K562 (cell line): ENCODE measurements around the gene CACNA2D3. TPM values are rescaled to one million over a fixed set of nuclear protein-coding genes. Genes with fewer than 3 reads are reported as not detected.

Experiments
- ATAC-seq: fragments of 200-7000 bp; cut with Tn5 transposase; 3 replicates; pipeline ENCODE4 v1.9.1; 2020; ENCODE audit warnings: moderate library complexity
- BruUV-seq: library from RNA; stranded (reverse); fragments of 400-500 nt; replicated peaks from 2 replicates; lab custom pipeline; 2021; lab: Mats Ljungman, UMichigan
- CTCF ChIA-PET: fragments of 300-600 bp; formaldehyde crosslinking; extraction: SDS; loops from one replicate; lab custom pipeline; 2021; ENCODE audit warnings: low intra/inter-chr PET ratio; lab: Yijun Ruan, JAX
- POLR2A ChIA-PET: fragments of 300-600, 350-650 bp; sonication (Branson Sonifier 250); formaldehyde crosslinking; extraction: SDS; loops from one replicate; lab custom pipeline; 2021; ENCODE audit warnings: antibody characterized with exemption, inconsistent platforms; lab: Yijun Ruan, JAX
- DNase-seq, 4 experiments: peaks; one replicate each; pipeline versions ENCODE4 v3.0.0 to v3.0.0-alpha.2; 2011 to 2018; ENCODE audit warnings: low spot score in 3 of 4, mixed read lengths in 3 of 4; ENCODE audit errors: extremely low read depth in 1 of 4
- FAIRE-seq: peaks from 2 replicates; lab custom pipeline; 2011; peaks lifted over from hg19 to GRCh38; lab: Jason Lieb, UNC
- H2AFZ ChIP-seq: 2 replicates; pipeline ENCODE4 v1.6.0; 2011; ENCODE audit warnings: low read depth, low read length, control low read depth, inconsistent platforms
- H3K27ac ChIP-seq: fragments of 200-600 bp; 3 replicates; pipeline ENCODE4 v1.8.0; 2011; ENCODE audit warnings: low read depth, mild to moderate bottlenecking, control low read depth, inconsistent platforms, low read length, moderate library complexity, mixed read lengths; ENCODE audit errors: extremely low read depth
- H3K27me3 ChIP-seq, 2 experiments: fragments of 300-600 bp in 1 of 2; 2 replicates in 1 of 2; 3 replicates in 1 of 2; pipeline versions ENCODE4 v1.6.0 to v1.8.0; 2011; ENCODE audit warnings: inconsistent platforms in 2 of 2, low read length in 2 of 2, mild to moderate bottlenecking in 1 of 2, mixed read lengths in 1 of 2, moderate library complexity in 1 of 2; ENCODE audit not compliant: control insufficient read depth in 2 of 2, insufficient read depth in 2 of 2
- H3K36me3 ChIP-seq: fragments of 300-600 bp; 3 replicates; pipeline ENCODE4 v1.8.0; 2011; ENCODE audit warnings: mild to moderate bottlenecking, low read length, inconsistent platforms; ENCODE audit not compliant: control insufficient read depth, insufficient read depth
- H3K4me1 ChIP-seq, 2 experiments: fragments of 200-600 bp in 1 of 2; replicated peaks in 1 of 2; 2 replicates in 1 of 2; 3 replicates in 1 of 2; pipeline versions ENCODE4 v1.5.1 to v1.8.0; 2011; ENCODE audit warnings: inconsistent platforms in 2 of 2, low read length in 2 of 2, mild to moderate bottlenecking in 1 of 2, mixed read lengths in 1 of 2, moderate library complexity in 1 of 2; ENCODE audit not compliant: control insufficient read depth in 2 of 2, insufficient read depth in 2 of 2
- H3K4me2 ChIP-seq: 2 replicates; pipeline ENCODE4 v1.6.1; 2011; ENCODE audit warnings: low read length, control low read depth, inconsistent platforms, mixed read lengths; ENCODE audit not compliant: insufficient read depth
- H3K4me3 ChIP-seq: fragments of 200-600 bp; sonication (generic), shearing (Covaris generic); 2 replicates; pipeline ENCODE4 v1.5.1; 2016; ENCODE audit warnings: control low read depth, inconsistent platforms
- H3K79me2 ChIP-seq: fragments of 200-600 bp; 3 replicates; pipeline ENCODE4 v1.8.0; 2011; ENCODE audit warnings: low read length, inconsistent platforms; ENCODE audit not compliant: control insufficient read depth, insufficient read depth
- H3K9ac ChIP-seq, 2 experiments: 2 replicates each; pipeline versions ENCODE4 v1.6.0 to v1.6.1; 2011; ENCODE audit warnings: low read depth in 2 of 2, low read length in 2 of 2, control low read depth in 1 of 2, inconsistent platforms in 1 of 2, mild to moderate bottlenecking in 1 of 2, mixed read lengths in 1 of 2; ENCODE audit not compliant: insufficient read depth in 1 of 2
- H3K9me1 ChIP-seq: one replicate; pipeline ENCODE4 v1.6.0; 2011; ENCODE audit warnings: inconsistent platforms, mild to moderate bottlenecking, low read length, moderate library complexity; ENCODE audit not compliant: control insufficient read depth, insufficient read depth
- H3K9me3 ChIP-seq: replicated peaks from 2 replicates; pipeline ENCODE4 v1.5.1; 2011; ENCODE audit warnings: low read depth, low read length, inconsistent platforms; ENCODE audit not compliant: control insufficient read depth, insufficient read depth
- H4K20me1 ChIP-seq: replicated peaks from 2 replicates; pipeline ENCODE4 v1.6.1; 2011; ENCODE audit warnings: low read length, inconsistent platforms, mixed read lengths; ENCODE audit not compliant: control insufficient read depth, insufficient read depth
- CHD2 ChIP-seq: IDR thresholded peaks from 2 replicates; pipeline ENCODE4 v1.6.1; 2011; ENCODE audit warnings: low read depth, low read length
- ETS2 ChIP-seq: IDR thresholded peaks from 2 replicates; pipeline ENCODE4 v1.6.1; 2016; ENCODE audit warnings: borderline replicate concordance, missing genetic modification characterization, mild to moderate bottlenecking, moderate library complexity, missing compliant biosample characterization; ENCODE audit not compliant: poor library complexity, severe bottlenecking
- MYNN ChIP-seq, 2 experiments: sonication (generic); formaldehyde crosslinking in 1 of 2; IDR thresholded peaks; 2 replicates each; pipeline versions ENCODE4 v1.5.0 to v1.6.1; 2016 to 2020; ENCODE audit warnings: antibody characterized with exemption in 1 of 2, missing genetic modification reagents in 1 of 2
- NCOA6 ChIP-seq: fragments of 450-650 bp; IDR thresholded peaks from 2 replicates; pipeline ENCODE4 v1.6.1; 2017; ENCODE audit warnings: mild to moderate bottlenecking
- NUFIP1 ChIP-seq: fragments of 450-650 bp; IDR thresholded peaks from 2 replicates; pipeline ENCODE4 v1.6.1; 2018; ENCODE audit not compliant: partially characterized antibody
- SIN3B ChIP-seq: fragments of 450-650 bp; IDR thresholded peaks from 2 replicates; pipeline ENCODE4 v1.6.1; 2017; ENCODE audit warnings: low read depth, mild to moderate bottlenecking, moderate library complexity
- TAF7 ChIP-seq: fragments of 450-650 bp; IDR thresholded peaks from 2 replicates; pipeline ENCODE4 v1.6.1; 2016; ENCODE audit warnings: missing genetic modification characterization, missing compliant biosample characterization
- XRCC4 ChIP-seq: IDR thresholded peaks from one replicate; pipeline ENCODE4 v1.6.1; 2011; ENCODE audit not compliant: insufficient read depth, insufficient read length; ENCODE audit errors: extremely low read depth
- ZEB2 ChIP-seq: fragments of 450-650 bp; IDR thresholded peaks from 2 replicates; pipeline ENCODE4 v1.6.1; 2016
- ZNF263 ChIP-seq: sonication (generic); formaldehyde crosslinking; IDR thresholded peaks from 2 replicates; pipeline ENCODE4 v1.8.0; 2022; ENCODE audit warnings: mild to moderate bottlenecking, missing genetic modification reagents, borderline replicate concordance
- ZNF512 ChIP-seq: IDR thresholded peaks from 2 replicates; pipeline ENCODE4 v1.6.1; 2016; ENCODE audit warnings: missing genetic modification characterization, missing compliant biosample characterization
- ZNF717 ChIP-seq: fragments of 250-450 bp; sonication (Bioruptor Pico); IDR thresholded peaks from 2 replicates; pipeline ENCODE4 v1.5.0; 2021
- WGBS: fragments of 100-300 bp; shearing (Covaris generic); methylation state at CpG from one replicate; pipeline ENCODE4 v1.1.6; 2016; ENCODE audit warnings: low coverage, mixed read lengths; ENCODE audit not compliant: insufficient coverage; ENCODE audit errors: missing lambda C conversion rate; 5-methylcytosine and 5-hydroxymethylcytosine counted together
- in situ Hi-C: fragments of 300-500 bp; cut with MboI; formaldehyde crosslinking; loops from 4 replicates; pipeline ENCODE4 v1.15.0; 2018; ENCODE audit warnings: inconsistent platforms, mixed read lengths
- intact Hi-C: fragments of 100-400 bp; cut with micrococcal nuclease; formaldehyde crosslinking; loops from 2 replicates; pipeline ENCODE4 v1.14.2; 2022
- polyA plus RNA-seq, 8 experiments: library from polyadenylated mRNA; depleted of rRNA in 4 of 8; stranded (reverse) in 5 of 8; unstranded in 3 of 8; fragments of >200 nt; fragmentation: Nextera tagmentation in 2 of 8; fragmentation: Illumina TruSeq in 1 of 8; extraction: Ambion mirVana in 2 of 8; extraction: Trizol in 1 of 8; gene quantifications; 2 replicates each; pipeline versions ENCODE4 v1.2.1 to v1.2.3, GENCODE V29; 2011 to 2014; ENCODE audit warnings: inconsistent platforms in 1 of 8, missing spikeins in 1 of 8
- total RNA-seq, 7 experiments: library from RNA; depleted of rRNA in 6 of 7; stranded (reverse); fragments of >200 nt in 6 of 7; fragmentation: Illumina TruSeq in 2 of 7; extraction: Trizol in 2 of 7; gene quantifications; 2 replicates each; pipeline versions ENCODE4 v1.2.1 to v1.2.3, GENCODE V29; 2011 to 2021; ENCODE audit warnings: low replicate concordance in 1 of 7

Gene CACNA2D3
- total and polyA plus RNA-seq, 9 of the 15 experiments (the other 6 are each of a cell fraction or from before 2014, with no cell fraction given), result 0.01 TPM; not detected in 8

- H3K4me1 ChIP-seq, result no peaks in the 10 kb centered on the region
- no peaks in the 10 kb centered on the region for H3K79me2 ChIP-seq
- in situ Hi-C loops (no loop called here), intact Hi-C loops (no loop called here)
- DNase-seq (no peak), ATAC-seq (no peak), FAIRE-seq (no peak)
- ChIA-PET POLR2A (no interaction called here), CTCF (no interaction called here)
- H3K27ac ChIP-seq, result no peak overlapping the region
- no peaks in the 10 kb centered on the region for H3K36me3 ChIP-seq
- no peak overlapping the region for H3K4me2 ChIP-seq
- H3K9me3 ChIP-seq, result no peaks in the 10 kb centered on the region
- H3K9ac ChIP-seq, result no peak overlapping the region
- H3K9me1 ChIP-seq, result no peaks in the 10 kb centered on the region
- 0% methylated on average over 8 of the region's 8 CpGs for WGBS
- no peak overlapping the region for H2AFZ ChIP-seq
- BruUV-seq, result no TSS peak
- no peak overlapping the region for H3K4me3 ChIP-seq
- 0 out of 5 replicates have a peak, but pooled peaks cover 0 to 4% of the 10 kb centered on the region in 2 experiments for H3K27me3 ChIP-seq
- H4K20me1 ChIP-seq, result no peaks in the 10 kb centered on the region
- TF ChIP-seq ETS2, result no peak
- TF ChIP-seq MYNN (IDR thresholded peaks at IDR 0.05), result no peak
- TF ChIP-seq MYNN (CRISPR knock-in tag; IDR thresholded peaks at IDR 0.05), result no peak
- no peak for TF ChIP-seq ZNF263
- TF ChIP-seq XRCC4, result no peak
- TF ChIP-seq ZEB2, result no peak
- TF ChIP-seq NCOA6, result no peak
- TF ChIP-seq TAF7 (tag), result no peak
- no peak for TF ChIP-seq NUFIP1
- TF ChIP-seq ZNF717, result no peak
- TF ChIP-seq SIN3B, result no peak
- no peak for TF ChIP-seq CHD2
- no peak for TF ChIP-seq ZNF512 (tag)
Measured at GRCh38 chr3:54358969-54359694, 236.8 kb downstream of the CACNA2D3 start.
